Measurements from ENCODE around the gene GAS7.

DNA sequence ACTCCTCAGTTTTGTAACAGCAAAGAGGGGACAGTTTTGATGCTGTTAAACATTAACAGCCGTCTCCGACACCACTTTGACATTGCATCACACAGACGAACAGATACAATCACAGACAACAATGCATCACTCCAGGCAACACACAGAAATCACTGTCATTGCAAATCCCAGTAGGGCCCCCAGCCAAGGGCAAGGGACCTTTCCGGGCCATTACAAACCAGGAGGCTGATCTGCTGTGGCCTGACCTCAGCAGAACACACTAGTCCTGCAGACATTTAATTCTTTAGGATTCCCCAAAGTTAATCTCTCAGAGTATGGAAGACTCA lies 157.2 kb downstream of the GAS7 start:
- TF ChIP-seq, protein P1, sequence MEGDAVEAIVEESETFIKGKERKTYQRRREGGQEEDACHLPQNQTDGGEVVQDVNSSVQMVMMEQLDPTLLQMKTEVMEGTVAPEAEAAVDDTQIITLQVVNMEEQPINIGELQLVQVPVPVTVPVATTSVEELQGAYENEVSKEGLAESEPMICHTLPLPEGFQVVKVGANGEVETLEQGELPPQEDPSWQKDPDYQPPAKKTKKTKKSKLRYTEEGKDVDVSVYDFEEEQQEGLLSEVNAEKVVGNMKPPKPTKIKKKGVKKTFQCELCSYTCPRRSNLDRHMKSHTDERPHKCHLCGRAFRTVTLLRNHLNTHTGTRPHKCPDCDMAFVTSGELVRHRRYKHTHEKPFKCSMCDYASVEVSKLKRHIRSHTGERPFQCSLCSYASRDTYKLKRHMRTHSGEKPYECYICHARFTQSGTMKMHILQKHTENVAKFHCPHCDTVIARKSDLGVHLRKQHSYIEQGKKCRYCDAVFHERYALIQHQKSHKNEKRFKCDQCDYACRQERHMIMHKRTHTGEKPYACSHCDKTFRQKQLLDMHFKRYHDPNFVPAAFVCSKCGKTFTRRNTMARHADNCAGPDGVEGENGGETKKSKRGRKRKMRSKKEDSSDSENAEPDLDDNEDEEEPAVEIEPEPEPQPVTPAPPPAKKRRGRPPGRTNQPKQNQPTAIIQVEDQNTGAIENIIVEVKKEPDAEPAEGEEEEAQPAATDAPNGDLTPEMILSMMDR (IDR thresholded peaks at IDR 0.05): no peak
- no peak for TF ChIP-seq POLR2A (IDR thresholded peaks at IDR 0.05)
